Stomach (tissue), 9 donors: Measurements from ENCODE around the gene HERPUD1. TPM values are rescaled to one million over a fixed set of nuclear protein-coding genes. Genes with fewer than 3 reads are reported as not detected.
A peak's percentile ranks its signal among the peaks of the same experiment; 100 is the strongest.

ENCODE experiments used
- DNase-seq, 2 donors: peaks; one replicate each; pipeline versions ENCODE4 v3.0.0 to v3.0.0-alpha.2; 2013 to 2019
- H3K27ac ChIP-seq, 5 donors: fragments of 200-600 bp in 4 of 5; sonication (generic) in 4 of 5; one replicate each; pipeline ENCODE4 v1.5.1; 2013 to 2019; ENCODE audit warnings: mild to moderate bottlenecking in 1 of 5, moderate library complexity in 1 of 5
- H3K27me3 ChIP-seq, 3 donors: fragments of 200-600 bp; sonication (generic); one replicate each; pipeline ENCODE4 v1.5.1; 2017 to 2019; ENCODE audit warnings: mixed run types in 1 of 3
- H3K36me3 ChIP-seq, 4 donors: fragments of 200-600 bp; sonication (generic); 1 replicate in 3 of 4; 2 replicates in 1 of 4; pipeline ENCODE4 v1.5.1; 2016 to 2019
- H3K4me1 ChIP-seq, 4 donors: fragments of 200-600 bp; sonication (generic); one replicate each; pipeline ENCODE4 v1.5.1; 2016 to 2019
- H3K4me3 ChIP-seq, 4 donors: fragments of 200-600 bp; sonication (generic) in 3 of 4; one replicate each; pipeline ENCODE4 v1.5.1; 2016 to 2019; ENCODE audit warnings: mild to moderate bottlenecking in 1 of 4
- H3K9me3 ChIP-seq, 4 donors: fragments of 200-600 bp; sonication (generic); one replicate each; pipeline ENCODE4 v1.5.1; 2016 to 2019
- CTCF ChIP-seq, 7 experiments: fragments of 450-650 bp in 4 of 7; fragments of 200-600 bp in 3 of 7; sonication (generic) in 3 of 7; IDR thresholded peaks; one replicate each; pipeline ENCODE4 v1.5.1; 2016 to 2019; ENCODE audit warnings: antibody characterized with exemption in 7 of 7, control low read depth in 2 of 7, mild to moderate bottlenecking in 1 of 7
- EP300 ChIP-seq: sonication (generic); formaldehyde crosslinking; IDR thresholded peaks from one replicate; pipeline ENCODE4 v1.6.1; 2017; ENCODE audit warnings: antibody characterized with exemption
- POLR2A ChIP-seq, 4 donors: fragments of 450-650 bp; IDR thresholded peaks; one replicate each; pipeline ENCODE4 v1.6.1; 2016; ENCODE audit warnings: antibody characterized with exemption in 4 of 4, control low read depth in 2 of 4, mild to moderate bottlenecking in 1 of 4, moderate library complexity in 1 of 4
- POLR2AphosphoS5 ChIP-seq, 3 donors: sonication (generic); formaldehyde crosslinking; IDR thresholded peaks; one replicate each; pipeline ENCODE4 v1.6.1; 2016; ENCODE audit warnings: antibody characterized with exemption in 3 of 3
- WGBS, 5 donors: extraction: QIAGEN DNeasy Blood & Tissue Kit in 3 of 5; methylation state at CpG; one replicate each; pipeline versions ENCODE4 v1.1.5 to v1.1.7; 2013 to 2018; 5-methylcytosine and 5-hydroxymethylcytosine counted together
- intact Hi-C: fragments of 100-400 bp; cut with DNase I; formaldehyde crosslinking; loops from one replicate; pipeline ENCODE4 v1.15.1; 2023; ENCODE audit warnings: low total_unique reads
- polyA plus RNA-seq, 3 donors: library from polyadenylated mRNA; stranded (reverse); fragments of 200-250 nt; gene quantifications; one replicate each; pipeline ENCODE4 v1.2.3, GENCODE V29; 2013
- total RNA-seq, 5 donors: library from RNA; depleted of rRNA; stranded (reverse); fragments of >200 nt; gene quantifications; one replicate each; pipeline versions ENCODE4 v1.1.0 to v1.2.3, GENCODE V29; 2014 to 2016
- donor health status: healthy with polysubstance abuse.
- donor health status: Bipolar disorder and iron deficiency.
- donor health status: healthy.

The HERPUD1 gene
- total and polyA plus RNA-seq, 8 donors: 2.6 to 329 (median 74.7) TPM

GRCh38 chr16:56910654-56911539 is 21.0 kb upstream of the HERPUD1 start:
- H3K36me3 ChIP-seq: no peaks in the 10 kb centered on the region
- no peak for DNase-seq
- H3K27me3 ChIP-seq: no peaks in the 10 kb centered on the region
- H3K9me3 ChIP-seq: no peaks in the 10 kb centered on the region
- TF ChIP-seq EP300 (no peak), CTCF (IDR thresholded peaks at IDR 0.05) (no peak), POLR2AphosphoS5 (IDR thresholded peaks at IDR 0.05) (no peak), POLR2A (IDR thresholded peaks at IDR 0.05) (no peak)
- H3K27ac ChIP-seq: peak overlapping the region in 4 of 5 donors; percentile 67 to 75 (median 72)
- WGBS, 5 donors: 73 to 82% (median 77%) methylated on average over 12 of the region's 12 CpGs
- intact Hi-C loops: no loop called here
- H3K4me3 ChIP-seq: no peak overlapping the region
- H3K4me1 ChIP-seq: peaks cover 22 to 72% (median 60%) of the 10 kb centered on the region in 4 donors

GRCh38 chr16:56911771-56912571 is 20.0 kb upstream of the HERPUD1 start:
- Histone ChIP-seq H3K9me3 (no peaks in the 10 kb centered on the region), H3K4me1 (peaks cover 26 to 82% (median 70%) of the 10 kb centered on the region in 4 donors), H3K27me3 (no peaks in the 10 kb centered on the region), H3K27ac (peak overlapping the region; percentile 39 to 75 (median 69)), H3K4me3 (no peak overlapping the region), H3K36me3 (no peaks in the 10 kb centered on the region)
- peak in 2 of 3 donors; percentile 21 to 42 for TF ChIP-seq POLR2AphosphoS5 (IDR thresholded peaks at IDR 0.05)
- TF ChIP-seq EP300: no peak
- WGBS, 5 donors: 55 to 70% (median 63%) methylated on average over 17 to 22 of the region's 22 CpGs
- intact Hi-C loops: no loop called here
- peak; percentile 37 to 40 for DNase-seq

- peak overlapping the region in 4 of 5 donors; percentile 67 to 75 (median 72) for H3K27ac ChIP-seq
- intact Hi-C loops: no loop called here
- H3K27me3 ChIP-seq: no peaks in the 10 kb centered on the region
- no peaks in the 10 kb centered on the region for H3K9me3 ChIP-seq
- TF ChIP-seq POLR2AphosphoS5 (IDR thresholded peaks at IDR 0.05) (no peak), CTCF (IDR thresholded peaks at IDR 0.05) (no peak), POLR2A (IDR thresholded peaks at IDR 0.05) (no peak), EP300 (no peak)
- WGBS, 5 donors: 30 to 53% (median 38%) methylated on average over 18 of the region's 18 CpGs
- no peak overlapping the region for H3K4me3 ChIP-seq
- peak in 1 of 2 donors; percentile 35 for DNase-seq
- H3K4me1 ChIP-seq: peaks cover 26 to 89% (median 71%) of the 10 kb centered on the region in 4 donors
- no peaks in the 10 kb centered on the region for H3K36me3 ChIP-seq
Measured at GRCh38 chr16:56912746-56913708, 18.9 kb upstream of the HERPUD1 start.

- TF ChIP-seq POLR2AphosphoS5 (IDR thresholded peaks at IDR 0.05): no peak
- no peak for TF ChIP-seq POLR2A (IDR thresholded peaks at IDR 0.05)
- no peak for TF ChIP-seq EP300
- TF ChIP-seq CTCF (IDR thresholded peaks at IDR 0.05): no peak
- Histone ChIP-seq H3K27me3 (no peaks in the 10 kb centered on the region), H3K9me3 (no peaks in the 10 kb centered on the region), H3K4me1 (peaks cover 26 to 75% (median 67%) of the 10 kb centered on the region in 4 donors), H3K36me3 (no peaks in the 10 kb centered on the region), H3K4me3 (no peak overlapping the region), H3K27ac (peak overlapping the region in 2 of 5 donors; percentile 58 to 79)
- DNase-seq: no peak
- intact Hi-C loops: no loop called here
- 80 to 99% (median 85%) methylated on average over 7 of the region's 7 CpGs for WGBS, 5 donors
Measured at GRCh38 chr16:56914896-56915295, 17.0 kb upstream of the HERPUD1 start.
